Psoas muscle (tissue), 8 donors: Measurements from ENCODE around the gene ZBTB9. TPM values are rescaled to one million over a fixed set of nuclear protein-coding genes. Genes with fewer than 3 reads are reported as not detected.

Experiments used
- ATAC-seq, 4 donors: fragments of 200-7000 bp; cut with Tn5 transposase; one replicate each; pipeline ENCODE4 v1.9.1; 2020; ENCODE audit warnings: moderate library complexity in 3 of 4, mild to moderate bottlenecking in 2 of 4
- DNase-seq, 2 donors: peaks; one replicate each; pipeline ENCODE4 v3.0.0-alpha.2; 2020
- H3K27ac ChIP-seq: fragments of 200-600 bp; one replicate; pipeline ENCODE4 v1.8.0; 2022
- H3K27me3 ChIP-seq, 3 donors: fragments of 200-600 bp in 1 of 3; one replicate each; pipeline versions ENCODE4 v1.6.1 to v1.8.0; 2013 to 2022; ENCODE audit warnings: low read length in 2 of 3, mild to moderate bottlenecking in 2 of 3, moderate library complexity in 1 of 3; ENCODE audit not compliant: insufficient read depth in 3 of 3
- H3K36me3 ChIP-seq, 2 donors: fragments of 200-600 bp in 1 of 2; one replicate each; pipeline versions ENCODE4 v1.6.1 to v1.8.0; 2013 to 2022; ENCODE audit warnings: low read depth in 1 of 2, mild to moderate bottlenecking in 1 of 2, moderate library complexity in 1 of 2; ENCODE audit not compliant: insufficient read depth in 1 of 2
- H3K4me1 ChIP-seq: fragments of 200-600 bp; one replicate; pipeline ENCODE4 v1.8.0; 2022
- H3K4me3 ChIP-seq: fragments of 200-600 bp; one replicate; pipeline ENCODE4 v1.8.0; 2022; ENCODE audit warnings: mild to moderate bottlenecking
- H3K9me3 ChIP-seq: fragments of 200-600 bp; one replicate; pipeline ENCODE4 v1.8.0; 2022
- CTCF ChIP-seq: fragments of 200-600 bp; IDR thresholded peaks from one replicate; pipeline ENCODE4 v1.8.0; 2022; ENCODE audit warnings: antibody characterized with exemption
- WGBS, 3 donors: extraction: QIAGEN DNeasy Blood & Tissue Kit; methylation state at CpG; one replicate each; pipeline versions ENCODE4 v1.1.6 to v1.1.7; 2013; 5-methylcytosine and 5-hydroxymethylcytosine counted together
- intact Hi-C, 2 donors: fragments of 100-400 bp; cut with DNase I; formaldehyde crosslinking; loops; one replicate each; pipeline versions ENCODE4 v1.11.0 to v1.14.2; 2022
- polyA plus RNA-seq, 3 donors: library from polyadenylated mRNA; stranded (reverse); fragments of 200-250 nt; gene quantifications; one replicate each; pipeline ENCODE4 v1.2.3, GENCODE V29; 2013
- total RNA-seq, 4 donors: library from RNA; stranded (reverse); fragmentation: NEBNext Ultra II Directional in 2 of 4; extraction: Animal tissue kit (Norgen Biotek cat#: 25700) in 2 of 4; gene quantifications; one replicate each; pipeline versions ENCODE4 v1.2.1 to v1.2.4, GENCODE V29; 2021 to 2023
- donor health status: healthy with polysubstance abuse.
- donor health status: DM: no; HTN: no; CAD: no; lungs with moderate emphysema.
- donor health status: Bipolar disorder and iron deficiency.
- donor health status: healthy.
- donor health status: DM: yes; HTN: yes; CAD: no.
- donor health status: DM: no; HTN: no; CAD: no.
- donor health status: DM: no; HTN: no; CAD: no.
- donor health status: DM: yes; HTN: yes; CAD: no.

ZBTB9 gene
- total and polyA plus RNA-seq, 7 donors: 1.9 to 5.2 (median 3.7) TPM

DNA sequence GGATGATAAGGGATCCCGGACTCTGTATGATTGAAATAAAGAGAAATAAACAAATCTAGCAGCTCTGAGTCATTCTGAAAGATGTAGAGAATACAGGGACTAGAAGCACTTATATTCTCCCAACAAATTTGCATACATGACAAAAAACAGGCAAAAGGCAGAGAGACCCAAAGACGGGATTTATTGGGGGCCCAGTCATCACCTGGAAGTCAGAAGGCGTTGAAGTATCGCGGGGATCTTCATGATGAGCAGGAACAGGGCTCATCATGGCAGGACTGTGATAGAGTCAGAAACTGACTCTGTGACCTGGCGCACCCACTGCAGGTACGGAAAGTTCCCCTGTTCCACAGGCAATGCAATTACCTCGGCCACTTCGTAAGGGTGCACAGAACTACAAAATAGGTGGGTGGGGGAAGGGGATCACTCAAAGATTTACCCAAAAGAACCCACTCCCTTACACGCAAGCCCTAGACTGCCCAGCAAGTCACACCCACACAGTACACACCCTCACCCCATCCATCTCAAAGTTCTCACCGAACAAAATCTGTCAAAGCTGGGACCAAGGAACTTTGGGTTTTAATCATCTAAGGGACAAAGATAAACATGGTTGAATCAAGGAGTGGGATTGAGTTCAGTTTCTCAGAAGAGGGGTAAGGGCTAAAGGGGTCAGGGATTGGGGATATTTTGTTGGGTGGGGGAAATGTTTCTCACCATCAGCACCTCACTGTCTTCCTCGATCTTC is 37.8 kb upstream of the ZBTB9 start:
- H3K36me3 ChIP-seq: peaks cover 3 to 47% of the 10 kb centered on the region in 2 donors
- H3K4me1 ChIP-seq: peaks cover 23% of the 10 kb centered on the region
- no peak for DNase-seq
- no peaks in the 10 kb centered on the region for H3K27me3 ChIP-seq
- TF ChIP-seq CTCF: no peak
- H3K4me3 ChIP-seq: peak overlapping the region; percentile 73
- intact Hi-C loops: loop anchor here in 1 of 2 donors (10.0 kb wide), 1 partner anchor 212 kb away; the partner anchor contains the start of genes HSD17B8, RING1, RXRB and SLC39A7
- no peak overlapping the region for H3K27ac ChIP-seq
- WGBS, 3 donors: 60 to 65% (median 60%) methylated on average over 12 of the region's 12 CpGs
- no peak for ATAC-seq
- no peaks in the 10 kb centered on the region for H3K9me3 ChIP-seq

GRCh38 chr6:33417128-33417902 is 37.1 kb upstream of the ZBTB9 start:
- Histone ChIP-seq H3K4me3 (peak overlapping the region; percentile 73), H3K9me3 (no peaks in the 10 kb centered on the region), H3K4me1 (peaks cover 18% of the 10 kb centered on the region), H3K27me3 (no peaks in the 10 kb centered on the region), H3K27ac (peak overlapping the region; percentile 88), H3K36me3 (peaks cover 3 to 44% of the 10 kb centered on the region in 2 donors)
- intact Hi-C loops: loop anchor here in 1 of 2 donors (10.0 kb wide), 1 partner anchor 213 kb away; the partner anchor contains the start of genes HSD17B8, RING1, RXRB and SLC39A7
- no peak for TF ChIP-seq CTCF
- ATAC-seq: peak in 1 of 4 donors; percentile 20
- 3 to 5% (median 4%) methylated on average over 25 of the region's 25 CpGs for WGBS, 3 donors
- no peak for DNase-seq

GRCh38 chr6:33417903-33418689 is 36.3 kb upstream of the ZBTB9 start, which contains the start of gene CUTA:
Gene CUTA (minus strand): TSS chr6:33418107. CDS start chr6:33418000, 107 bp downstream.
- H3K27ac ChIP-seq: peak within 1 kb of the TSS; percentile 97
- H3K9me3 ChIP-seq: no peaks in the 10 kb centered on the region
- peak within 1 kb of the TSS; percentile 73 for H3K4me3 ChIP-seq
- DNase-seq (peak; percentile 99 to 100), ATAC-seq (peak; percentile 96)
- 0 to 1% (median 0%) methylated on average over 51 of the region's 51 CpGs for WGBS, 3 donors
- H3K36me3 ChIP-seq: peaks cover 3 to 36% of the 10 kb centered on the region in 2 donors
- intact Hi-C loops: loop anchor here in 1 of 2 donors (10.0 kb wide), 1 partner anchor 213 kb away; the partner anchor contains the start of genes HSD17B8, RING1, RXRB and SLC39A7
- H3K27me3 ChIP-seq: no peaks in the 10 kb centered on the region
- H3K4me1 ChIP-seq: peaks cover 18% of the 10 kb centered on the region
- TF ChIP-seq CTCF: peak; percentile 25

DNA sequence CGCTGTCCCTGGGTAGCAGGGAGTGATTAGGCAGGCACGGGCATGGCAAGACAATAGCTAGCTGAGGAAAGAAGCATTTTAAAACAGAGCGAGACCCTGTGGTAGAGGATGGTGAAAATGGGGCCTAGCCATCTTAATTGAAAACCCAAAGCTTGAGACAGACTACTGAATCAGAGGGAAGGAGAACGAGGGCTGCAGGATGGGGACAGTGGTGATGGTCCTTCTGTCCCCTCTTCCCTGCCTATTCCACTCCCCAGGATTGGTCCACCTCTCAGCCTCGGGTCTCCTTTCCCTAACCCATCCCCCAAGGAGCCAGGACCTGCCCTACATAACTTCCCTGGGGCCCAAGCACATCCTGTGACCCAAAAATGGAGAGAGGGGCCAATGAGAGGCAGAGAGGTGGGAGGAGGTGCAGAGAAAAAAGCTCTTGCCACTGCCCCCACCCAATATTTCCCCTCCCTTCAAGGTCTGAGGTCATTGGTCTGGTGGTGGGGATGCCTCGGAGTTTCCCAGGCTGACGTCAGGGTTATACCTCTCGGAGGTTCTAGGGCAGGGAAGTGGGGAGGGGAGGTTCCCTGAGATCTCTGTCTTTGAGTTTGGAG is 35.6 kb upstream of the ZBTB9 start:
- no peaks in the 10 kb centered on the region for H3K27me3 ChIP-seq
- no peak for DNase-seq
- no peak for ATAC-seq
- intact Hi-C loops: loop anchor here in 1 of 2 donors (10.0 kb wide), 1 partner anchor 214 kb away; the partner anchor contains the start of genes HSD17B8, RING1, RXRB and SLC39A7
- TF ChIP-seq CTCF: no peak
- H3K4me3 ChIP-seq: peak overlapping the region; percentile 73
- H3K27ac ChIP-seq: peak overlapping the region; percentile 97
- WGBS, 3 donors: 41 to 49% (median 41%) methylated on average over 8 of the region's 8 CpGs
- H3K4me1 ChIP-seq: peaks cover 18% of the 10 kb centered on the region
- no peaks in the 10 kb centered on the region for H3K9me3 ChIP-seq
- peaks cover 3 to 29% of the 10 kb centered on the region in 2 donors for H3K36me3 ChIP-seq
